ENCODE results near the gene RPTOR.

Gene RPTOR

GRCh38 chr17:80538484-80538883, 6.2 kb upstream of the RPTOR start:
- peak; percentile 19; the same call in 1 of the 3 replicates for ATAC-seq

GRCh38 chr17:80539022-80539641, 5.5 kb upstream of the RPTOR start:
- 0 out of 3 replicates have a peak, but pooled peaks have one; percentile 33 for ATAC-seq
- TF ChIP-seq OSR1 (CRISPR knock-in tag; IDR thresholded peaks at IDR 0.05) (no peak), SNAI2 (CRISPR knock-in tag; IDR thresholded peaks at IDR 0.05) (no peak), PPARA (CRISPR knock-in tag; IDR thresholded peaks at IDR 0.05; ENCODE audit: borderline replicate concordance) (no peak), ZFP30 (CRISPR knock-in tag; IDR thresholded peaks at IDR 0.05) (no peak), RARB (CRISPR knock-in tag; IDR thresholded peaks at IDR 0.05) (no peak), ARNTL (CRISPR knock-in tag; IDR thresholded peaks at IDR 0.05; ENCODE audit: borderline replicate concordance, low read depth) (no peak), TOX (CRISPR knock-in tag; IDR thresholded peaks at IDR 0.05; ENCODE audit: borderline replicate concordance) (no peak), TSHZ2 (CRISPR knock-in tag; IDR thresholded peaks at IDR 0.05) (no peak), TCF4 (CRISPR knock-in tag; IDR thresholded peaks at IDR 0.05; ENCODE audit: borderline replicate concordance) (no peak), ZNF565 (CRISPR knock-in tag; conservative IDR thresholded peaks at IDR 0.05; ENCODE audit: low read depth) (no peak), PATZ1 (CRISPR knock-in tag; IDR thresholded peaks at IDR 0.05; ENCODE audit: borderline replicate concordance) (no peak), ZNF8 (CRISPR knock-in tag; IDR thresholded peaks at IDR 0.05) (no peak), ZNF70 (CRISPR knock-in tag; IDR thresholded peaks at IDR 0.05) (no peak), ESRRG (CRISPR knock-in tag; IDR thresholded peaks at IDR 0.05) (no peak), GLIS3 (CRISPR knock-in tag; IDR thresholded peaks at IDR 0.05) (no peak), ISL1 (CRISPR knock-in tag; IDR thresholded peaks at IDR 0.05) (no peak), ZFP3 (CRISPR knock-in tag; IDR thresholded peaks at IDR 0.05) (no peak), ZC3H10 (CRISPR knock-in tag; IDR thresholded peaks at IDR 0.05) (no peak), CSDC2 (CRISPR knock-in tag; IDR thresholded peaks at IDR 0.05) (no peak), BACH2 (CRISPR knock-in tag; IDR thresholded peaks at IDR 0.05; ENCODE audit: borderline replicate concordance) (no peak)

More at GRCh38 chr17:80538484-80538883, 6.2 kb upstream of the RPTOR start:
- no peak for TF ChIP-seq ZFP30 (CRISPR knock-in tag; IDR thresholded peaks at IDR 0.05)
- TF ChIP-seq ZFP3 (CRISPR knock-in tag; IDR thresholded peaks at IDR 0.05) = no peak
- TF ChIP-seq ARNTL (CRISPR knock-in tag; IDR thresholded peaks at IDR 0.05; ENCODE audit: borderline replicate concordance, low read depth) = no peak
- TF ChIP-seq OSR1 (CRISPR knock-in tag; IDR thresholded peaks at IDR 0.05) = no peak
- no peak for TF ChIP-seq GLIS3 (CRISPR knock-in tag; IDR thresholded peaks at IDR 0.05)
- TF ChIP-seq ESRRG (CRISPR knock-in tag; IDR thresholded peaks at IDR 0.05) = no peak
- no peak for TF ChIP-seq ZC3H10 (CRISPR knock-in tag; IDR thresholded peaks at IDR 0.05)
- no peak for TF ChIP-seq RARB (CRISPR knock-in tag; IDR thresholded peaks at IDR 0.05)
- TF ChIP-seq CREB5 (CRISPR knock-in tag; IDR thresholded peaks at IDR 0.05; ENCODE audit: low read depth) = no peak
- no peak for TF ChIP-seq ISL1 (CRISPR knock-in tag; IDR thresholded peaks at IDR 0.05)
- TF ChIP-seq TOX (CRISPR knock-in tag; IDR thresholded peaks at IDR 0.05; ENCODE audit: borderline replicate concordance) = no peak
- no peak for TF ChIP-seq ZNF565 (CRISPR knock-in tag; conservative IDR thresholded peaks at IDR 0.05; ENCODE audit: low read depth)
- no peak for TF ChIP-seq ZNF8 (CRISPR knock-in tag; IDR thresholded peaks at IDR 0.05)

GRCh38 chr17:80545499-80545826, 825 bp downstream of the RPTOR start:
- TF ChIP-seq ZFP3 (CRISPR knock-in tag; IDR thresholded peaks at IDR 0.05) (no peak), TOX (CRISPR knock-in tag; IDR thresholded peaks at IDR 0.05; ENCODE audit: borderline replicate concordance) (no peak), ZNF70 (CRISPR knock-in tag; IDR thresholded peaks at IDR 0.05) (no peak), ARNTL (CRISPR knock-in tag; IDR thresholded peaks at IDR 0.05; ENCODE audit: borderline replicate concordance, low read depth) (no peak)
- no peak; the same call in 2 of the 3 replicates for ATAC-seq

- no peak for ATAC-seq
- no peak for TF ChIP-seq BACH2 (CRISPR knock-in tag; IDR thresholded peaks at IDR 0.05; ENCODE audit: borderline replicate concordance)
- no peak for TF ChIP-seq TSHZ2 (CRISPR knock-in tag; IDR thresholded peaks at IDR 0.05)
- no peak for TF ChIP-seq CSDC2 (CRISPR knock-in tag; IDR thresholded peaks at IDR 0.05)
- no peak for TF ChIP-seq CREB5 (CRISPR knock-in tag; IDR thresholded peaks at IDR 0.05; ENCODE audit: low read depth)
- TF ChIP-seq CSRNP3 (CRISPR knock-in tag; IDR thresholded peaks at IDR 0.05) = no peak
- no peak for TF ChIP-seq ZNF8 (CRISPR knock-in tag; IDR thresholded peaks at IDR 0.05)
- TF ChIP-seq SNAI2 (CRISPR knock-in tag; IDR thresholded peaks at IDR 0.05) = no peak
- TF ChIP-seq ZFP3 (CRISPR knock-in tag; IDR thresholded peaks at IDR 0.05) = no peak
- TF ChIP-seq TOX (CRISPR knock-in tag; IDR thresholded peaks at IDR 0.05; ENCODE audit: borderline replicate concordance) = no peak
- no peak for TF ChIP-seq OSR1 (CRISPR knock-in tag; IDR thresholded peaks at IDR 0.05)
- TF ChIP-seq ZC3H10 (CRISPR knock-in tag; IDR thresholded peaks at IDR 0.05) = no peak
- no peak for TF ChIP-seq TCF4 (CRISPR knock-in tag; IDR thresholded peaks at IDR 0.05; ENCODE audit: borderline replicate concordance)
These were observed 1.6 kb downstream of the RPTOR start for GRCh38 chr17:80546267-80546666.

Data from SK-N-SH treated with all-trans-retinoic acid at 6 μM for 48 hours (cell line).